WTC11 (cell line): ENCODE measurements around the gene PUM1. TPM values are rescaled to one million over a fixed set of nuclear protein-coding genes. Genes with fewer than 3 reads are reported as not detected.
A peak's percentile ranks its signal among the peaks of the same experiment; 100 is the strongest.

Source experiments
- ATAC-seq: fragments of 200-7000 bp; cut with Tn5 transposase; 2 replicates; pipeline ENCODE4 v1.10.0; 2021; ENCODE audit warnings: mild to moderate bottlenecking, moderate library complexity
- CTCF ChIA-PET: fragments of 300-600 bp; sonication (Branson Sonifier 250); formaldehyde crosslinking; loops from one replicate; lab custom pipeline; 2021; ENCODE audit warnings: antibody characterized with exemption; lab: Charles Lee
- POLR2A ChIA-PET: fragments of 350-600 bp; sonication (Branson Sonifier 250); formaldehyde crosslinking; loops from one replicate; lab custom pipeline; 2021; ENCODE audit warnings: antibody characterized with exemption; lab: Charles Lee
- DNase-seq: peaks from one replicate; pipeline ENCODE4 v3.0.0; 2021; ENCODE audit warnings: low spot score
- H3K27ac Mint-ChIP-seq: 2 replicates; pipeline ENCODE4 v1.8.0; 2021; ENCODE audit warnings: mixed read lengths
- H3K27me3 Mint-ChIP-seq: 2 replicates; pipeline ENCODE4 v1.8.0; 2021; ENCODE audit warnings: low read depth, mild to moderate bottlenecking, moderate library complexity, mixed read lengths
- H3K36me3 Mint-ChIP-seq: 2 replicates; pipeline ENCODE4 v1.8.0; 2021; ENCODE audit warnings: mixed read lengths
- H3K4me1 Mint-ChIP-seq: 2 replicates; pipeline ENCODE4 v1.8.0; 2022; ENCODE audit warnings: mixed read lengths
- H3K4me3 Mint-ChIP-seq: 2 replicates; pipeline ENCODE4 v1.8.0; 2021; ENCODE audit warnings: mild to moderate bottlenecking, moderate library complexity, mixed read lengths
- H3K9me3 Mint-ChIP-seq: 2 replicates; pipeline ENCODE4 v1.8.0; 2021; ENCODE audit warnings: mixed read lengths
- CBFB ChIP-seq: sonication (generic); formaldehyde crosslinking; IDR thresholded peaks from 2 replicates; pipeline ENCODE4 v1.8.1; 2022; ENCODE audit warnings: mild to moderate bottlenecking, low read depth, missing genetic modification reagents
- FOXP4 ChIP-seq: sonication (generic); formaldehyde crosslinking; IDR thresholded peaks from 2 replicates; pipeline ENCODE4 v1.8.0; 2022; ENCODE audit warnings: mild to moderate bottlenecking, missing genetic modification reagents
- IRF1 ChIP-seq: sonication (generic); formaldehyde crosslinking; IDR thresholded peaks from 2 replicates; pipeline ENCODE4 v1.8.0; 2023; ENCODE audit warnings: missing genetic modification reagents
- JAZF1 ChIP-seq: fragments of 250-450 bp; sonication (Bioruptor Pico); IDR thresholded peaks from 2 replicates; pipeline ENCODE4 v1.9.0; 2021; ENCODE audit warnings: moderate library complexity, mild to moderate bottlenecking, inconsistent platforms
- KAT7 ChIP-seq: sonication (generic); formaldehyde crosslinking; IDR thresholded peaks from 2 replicates; pipeline ENCODE4 v1.8.1; 2023; ENCODE audit warnings: missing genetic modification reagents, mild to moderate bottlenecking, borderline replicate concordance
- MAX ChIP-seq: sonication (generic); formaldehyde crosslinking; IDR thresholded peaks from 2 replicates; pipeline ENCODE4 v1.8.0; 2022; ENCODE audit warnings: mild to moderate bottlenecking, missing genetic modification reagents
- MLX ChIP-seq: sonication (generic); formaldehyde crosslinking; IDR thresholded peaks from 2 replicates; pipeline ENCODE4 v1.8.1; 2023; ENCODE audit warnings: mild to moderate bottlenecking, missing genetic modification reagents, moderate library complexity
- NFATC4 ChIP-seq: fragments of 250-450 bp; sonication (Bioruptor Pico); IDR thresholded peaks from 2 replicates; pipeline ENCODE4 v1.9.0; 2021; ENCODE audit warnings: mild to moderate bottlenecking
- OVOL2 ChIP-seq: fragments of 250-450 bp; sonication (Bioruptor Pico); IDR thresholded peaks from 2 replicates; pipeline ENCODE4 v1.9.0; 2021; ENCODE audit warnings: mild to moderate bottlenecking, borderline replicate concordance
- PRDM15 ChIP-seq: sonication (generic); formaldehyde crosslinking; IDR thresholded peaks from 2 replicates; pipeline ENCODE4 v1.8.0; 2022; ENCODE audit warnings: missing genetic modification reagents
- SMAD4 ChIP-seq: sonication (generic); formaldehyde crosslinking; IDR thresholded peaks from 2 replicates; pipeline ENCODE4 v1.8.0; 2022; ENCODE audit warnings: mild to moderate bottlenecking, missing genetic modification reagents
- STAT6 ChIP-seq: sonication (generic); formaldehyde crosslinking; conservative IDR thresholded peaks from 2 replicates; pipeline ENCODE4 v1.8.1; 2023; ENCODE audit warnings: mild to moderate bottlenecking, low read depth, missing genetic modification reagents, moderate library complexity
- USF2 ChIP-seq: sonication (generic); formaldehyde crosslinking; IDR thresholded peaks from 2 replicates; pipeline ENCODE4 v1.8.1; 2023; ENCODE audit warnings: mild to moderate bottlenecking, missing genetic modification reagents, moderate library complexity
- ZNF121 ChIP-seq: sonication (generic); formaldehyde crosslinking; IDR thresholded peaks from 2 replicates; pipeline ENCODE4 v1.8.0; 2023; ENCODE audit warnings: missing genetic modification reagents
- ZNF263 ChIP-seq: sonication (generic); formaldehyde crosslinking; IDR thresholded peaks from 2 replicates; pipeline ENCODE4 v1.8.1; 2022; ENCODE audit warnings: low read depth, mild to moderate bottlenecking, moderate library complexity, missing genetic modification reagents
- ZNF416 ChIP-seq: fragments of 250-450 bp; sonication (Bioruptor Pico); IDR thresholded peaks from 2 replicates; pipeline ENCODE4 v1.9.0; 2021; ENCODE audit warnings: mild to moderate bottlenecking, inconsistent platforms
- ZNF532 ChIP-seq: fragments of 250-450 bp; sonication (Bioruptor Pico); IDR thresholded peaks from 2 replicates; pipeline ENCODE4 v1.9.0; 2021; ENCODE audit warnings: mild to moderate bottlenecking, borderline replicate concordance
- total RNA-seq: library from RNA; stranded (reverse); gene quantifications from 3 replicates; pipeline ENCODE4 v1.2.3, GENCODE V29; 2021

PUM1 gene
- total RNA-seq, 1 experiment from 2014 or later = 147 TPM

- CTCF ChIA-PET = interaction anchor here (1.6 kb wide), 1 partner anchor 70 kb away, joined by 6 read pairs; no protein-coding TSS in a partner anchor
- H3K4me3 Mint-ChIP-seq = no peak overlapping the region
- no peak overlapping the region for H3K27ac Mint-ChIP-seq
- DNase-seq = no peak
- H3K4me1 Mint-ChIP-seq = peaks cover 11% of the 10 kb centered on the region
- no peaks in the 10 kb centered on the region for H3K9me3 Mint-ChIP-seq
- no peak for TF ChIP-seq IRF1 (CRISPR knock-in tag)
- no peak for TF ChIP-seq FOXP4
- no peak for TF ChIP-seq CBFB
- TF ChIP-seq ZNF121 (CRISPR knock-in tag) = 0 out of 2 replicates have a peak, but pooled peaks have one; percentile 12
- TF ChIP-seq KAT7 = no peak
- TF ChIP-seq MAX (CRISPR knock-in tag) = no peak
- no peaks in the 10 kb centered on the region for H3K27me3 Mint-ChIP-seq
- no peaks in the 10 kb centered on the region for H3K36me3 Mint-ChIP-seq
- POLR2A ChIA-PET = interaction anchor here (0.7 kb wide), 1 partner anchor 1052 kb away, joined by 3 read pairs; no protein-coding TSS in a partner anchor
- ATAC-seq = no peak
These were observed 45.9 kb upstream of the PUM1 start for GRCh38 chr1:31111290-31111951.

GRCh38 chr1:31110846-31111245, 45.3 kb upstream of the PUM1 start:
- Mint-ChIP-seq H3K27ac (no peak overlapping the region), H3K9me3 (no peaks in the 10 kb centered on the region), H3K27me3 (no peaks in the 10 kb centered on the region), H3K4me1 (peaks cover 11% of the 10 kb centered on the region), H3K36me3 (no peaks in the 10 kb centered on the region), H3K4me3 (no peak overlapping the region)
- POLR2A ChIA-PET = no interaction called here
- CTCF ChIA-PET = interaction anchor here (1.6 kb wide), 1 partner anchor 71 kb away, joined by 6 read pairs; no protein-coding TSS in a partner anchor
- ATAC-seq (no peak), DNase-seq (no peak)
- TF ChIP-seq PRDM15 (CRISPR knock-in tag) (no peak), MLX (no peak), STAT6 (no peak), USF2 (no peak), NFATC4 (no peak), OVOL2 (no peak), ZNF532 (CRISPR knock-in tag) (no peak), JAZF1 (CRISPR knock-in tag) (no peak), SMAD4 (CRISPR knock-in tag) (no peak), ZNF416 (CRISPR knock-in tag) (no peak), ZNF263 (no peak)
- TF ChIP-seq, all 79 proteins: peak for 0
